Measurements from ENCODE around the gene LENG8.

LENG8 gene

DNA sequence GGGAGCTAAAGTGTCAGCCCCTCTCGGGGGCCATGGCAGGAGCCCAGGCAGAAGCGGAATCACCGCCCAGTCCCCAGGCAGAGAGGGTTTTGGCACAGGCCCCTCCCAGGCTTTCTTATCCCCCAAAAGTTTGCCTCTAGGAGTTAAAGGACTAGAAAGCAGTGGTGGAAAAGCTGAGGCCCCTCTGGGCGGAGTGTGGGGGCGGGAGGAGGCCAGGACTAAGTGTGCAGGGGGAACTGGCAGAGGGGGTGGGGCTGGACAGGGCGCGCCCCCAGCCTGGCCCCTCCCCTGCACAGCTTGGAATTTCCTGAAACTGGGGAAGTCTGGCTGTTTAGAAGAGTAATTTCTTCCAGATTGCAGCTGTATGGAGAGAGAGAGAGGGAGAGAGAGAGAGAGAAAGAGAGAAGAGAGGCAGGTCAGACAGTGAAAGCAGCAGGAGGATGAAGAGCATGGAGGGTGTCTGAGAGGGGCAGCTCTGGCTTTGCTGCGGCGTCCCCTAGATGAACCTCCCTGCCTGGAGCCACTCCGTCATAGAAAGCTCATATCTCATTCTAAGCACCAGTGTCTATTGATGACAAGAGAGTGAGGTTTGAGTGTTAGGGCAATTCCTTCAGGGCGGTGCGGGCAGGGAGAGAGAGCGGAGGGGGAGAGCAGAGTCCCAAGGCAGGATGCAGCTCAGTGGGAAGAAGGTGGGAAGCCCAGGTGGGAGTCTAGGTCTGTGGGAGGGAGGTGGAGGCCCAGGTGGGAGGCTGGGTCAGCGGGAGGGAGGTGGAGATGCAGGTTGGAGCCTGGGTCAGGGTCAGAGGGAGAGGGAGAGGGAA, 24.3 kb downstream of the LENG8 start, which contains the start of gene CDC42EP5:
Gene CDC42EP5, minus strand, starts transcription at position 226 of the 821 bp plus-strand sequence. CDS start 7,749 bp downstream, outside the sequence.
- Histone ChIP-seq H3K27ac (ENCODE audit: low read depth, low read length) (no peak within 1 kb of the TSS), H3K4me1 (ENCODE audit: control insufficient read depth, insufficient read depth, low read length) (peaks cover 11% of the 10 kb centered on the region; the same call in 1 of the 2 replicates), H3K36me3 (ENCODE audit: control insufficient read depth, insufficient read depth, low read length) (no peaks in the 10 kb centered on the region), H3K9me3 (ENCODE audit: control insufficient read depth, insufficient read depth, low read length) (no peaks in the 10 kb centered on the region), H3K9ac (ENCODE audit: low read depth, low read length) (no peak within 1 kb of the TSS), H3K27me3 (ENCODE audit: control insufficient read depth, insufficient read depth, low read length) (peaks cover 22% of the 10 kb centered on the region), H3K4me3 (ENCODE audit: low read depth, low read length) (no peak within 1 kb of the TSS)

GRCh38 chr19:54473892-54474372, 24.9 kb downstream of the LENG8 start:
- H3K9ac ChIP-seq (ENCODE audit: low read depth, low read length), result no peak overlapping the region
- no peak overlapping the region for H3K27ac ChIP-seq (ENCODE audit: low read depth, low read length)
- H3K27me3 ChIP-seq (ENCODE audit: control insufficient read depth, insufficient read depth, low read length), result peaks cover 22% of the 10 kb centered on the region
- no peaks in the 10 kb centered on the region for H3K36me3 ChIP-seq (ENCODE audit: control insufficient read depth, insufficient read depth, low read length)
- peaks cover 11% of the 10 kb centered on the region; the same call in 1 of the 2 replicates for H3K4me1 ChIP-seq (ENCODE audit: control insufficient read depth, insufficient read depth, low read length)
- H3K9me3 ChIP-seq (ENCODE audit: control insufficient read depth, insufficient read depth, low read length), result no peaks in the 10 kb centered on the region
- no peak overlapping the region for H3K4me3 ChIP-seq (ENCODE audit: low read depth, low read length)

GRCh38 chr19:54475706-54476105, 26.7 kb downstream of the LENG8 start:
- Histone ChIP-seq H3K4me3 (ENCODE audit: low read depth, low read length) (no peak overlapping the region), H3K9ac (ENCODE audit: low read depth, low read length) (no peak overlapping the region), H3K36me3 (ENCODE audit: control insufficient read depth, insufficient read depth, low read length) (no peaks in the 10 kb centered on the region), H3K4me1 (ENCODE audit: control insufficient read depth, insufficient read depth, low read length) (peaks cover 11% of the 10 kb centered on the region; the same call in 1 of the 2 replicates), H3K27ac (ENCODE audit: low read depth, low read length) (no peak overlapping the region), H3K9me3 (ENCODE audit: control insufficient read depth, insufficient read depth, low read length) (no peaks in the 10 kb centered on the region), H3K27me3 (ENCODE audit: control insufficient read depth, insufficient read depth, low read length) (peaks cover 9% of the 10 kb centered on the region)

GRCh38 chr19:54477650-54478049, 28.7 kb downstream of the LENG8 start:
- peaks cover 6% of the 10 kb centered on the region; the same call in 1 of the 2 replicates for H3K4me1 ChIP-seq (ENCODE audit: control insufficient read depth, insufficient read depth, low read length)
- 0 out of 2 replicates have a peak, but pooled peaks cover under 1% of the 10 kb centered on the region for H3K9me3 ChIP-seq (ENCODE audit: control insufficient read depth, insufficient read depth, low read length)
- no peak overlapping the region for H3K27ac ChIP-seq (ENCODE audit: low read depth, low read length)
- no peak overlapping the region for H3K4me3 ChIP-seq (ENCODE audit: low read depth, low read length)
- H3K9ac ChIP-seq (ENCODE audit: low read depth, low read length), result no peak overlapping the region
- no peaks in the 10 kb centered on the region for H3K36me3 ChIP-seq (ENCODE audit: control insufficient read depth, insufficient read depth, low read length)
- no peaks in the 10 kb centered on the region for H3K27me3 ChIP-seq (ENCODE audit: control insufficient read depth, insufficient read depth, low read length)

DNA sequence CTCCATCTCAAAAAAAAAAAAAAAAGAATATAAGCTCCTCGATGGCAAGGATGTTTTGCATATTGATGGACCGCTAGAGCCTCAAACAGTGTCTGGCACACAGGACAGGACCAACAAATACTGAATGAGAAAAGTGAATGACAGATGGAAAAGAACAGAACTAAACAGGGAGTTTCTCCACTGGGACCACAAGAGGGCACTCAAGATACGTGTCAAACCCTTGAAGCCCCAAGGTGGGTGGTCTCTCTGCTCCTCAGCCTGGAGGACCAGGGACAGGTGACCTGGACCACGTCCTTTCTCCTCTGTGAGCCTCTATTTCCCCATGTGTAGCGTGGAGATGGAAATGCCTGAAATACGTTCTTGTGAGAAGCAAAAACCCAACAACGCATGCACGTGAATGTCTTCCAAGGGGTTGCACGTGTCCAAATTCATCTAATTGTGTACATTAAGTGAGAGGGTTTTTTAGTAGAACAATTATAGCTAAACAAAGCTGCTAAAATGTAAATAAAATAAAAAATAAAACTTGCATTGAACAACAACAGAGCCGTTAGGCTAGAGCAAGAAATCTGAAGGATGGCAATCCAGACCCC, 29.8 kb downstream of the LENG8 start:
- Histone ChIP-seq H3K4me3 (ENCODE audit: low read depth, low read length) (no peak overlapping the region), H3K9me3 (ENCODE audit: control insufficient read depth, insufficient read depth, low read length) (peaks cover 4% of the 10 kb centered on the region; the same call in 1 of the 2 replicates), H3K4me1 (ENCODE audit: control insufficient read depth, insufficient read depth, low read length) (no peaks in the 10 kb centered on the region), H3K9ac (ENCODE audit: low read depth, low read length) (no peak overlapping the region), H3K27ac (ENCODE audit: low read depth, low read length) (no peak overlapping the region), H3K27me3 (ENCODE audit: control insufficient read depth, insufficient read depth, low read length) (no peaks in the 10 kb centered on the region), H3K36me3 (ENCODE audit: control insufficient read depth, insufficient read depth, low read length) (no peaks in the 10 kb centered on the region)

DNA sequence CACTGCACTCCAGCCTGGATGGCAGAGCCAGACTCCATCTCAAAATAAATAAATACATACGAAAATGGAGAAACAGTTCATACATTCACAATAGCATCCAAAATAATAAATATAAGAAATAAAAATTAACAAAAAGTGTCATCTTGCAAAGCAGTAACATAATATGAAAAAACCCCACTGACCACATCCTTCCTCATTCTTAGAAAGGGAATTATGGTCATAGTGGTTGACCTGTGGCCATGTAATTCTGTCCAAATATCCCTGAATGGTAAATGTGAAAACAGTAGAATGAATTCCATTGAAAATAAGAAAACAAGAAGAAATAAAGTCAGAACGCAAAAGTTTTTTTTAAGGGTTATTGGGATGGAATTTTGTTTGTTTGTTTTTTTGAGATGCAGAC, 31.1 kb downstream of the LENG8 start:
- Histone ChIP-seq H3K4me1 (ENCODE audit: control insufficient read depth, insufficient read depth, low read length) (no peaks in the 10 kb centered on the region), H3K27ac (ENCODE audit: low read depth, low read length) (no peak overlapping the region), H3K9me3 (ENCODE audit: control insufficient read depth, insufficient read depth, low read length) (peaks cover 12% of the 10 kb centered on the region), H3K4me3 (ENCODE audit: low read depth, low read length) (no peak overlapping the region), H3K36me3 (ENCODE audit: control insufficient read depth, insufficient read depth, low read length) (no peaks in the 10 kb centered on the region), H3K27me3 (ENCODE audit: control insufficient read depth, insufficient read depth, low read length) (no peaks in the 10 kb centered on the region), H3K9ac (ENCODE audit: low read depth, low read length) (no peak overlapping the region)

- Histone ChIP-seq H3K36me3 (ENCODE audit: control insufficient read depth, insufficient read depth, low read length) (no peaks in the 10 kb centered on the region), H3K9me3 (ENCODE audit: control insufficient read depth, insufficient read depth, low read length) (peaks cover 14% of the 10 kb centered on the region), H3K27me3 (ENCODE audit: control insufficient read depth, insufficient read depth, low read length) (no peaks in the 10 kb centered on the region), H3K4me1 (ENCODE audit: control insufficient read depth, insufficient read depth, low read length) (no peaks in the 10 kb centered on the region), H3K27ac (ENCODE audit: low read depth, low read length) (no peak overlapping the region), H3K9ac (ENCODE audit: low read depth, low read length) (no peak overlapping the region), H3K4me3 (ENCODE audit: low read depth, low read length) (no peak overlapping the region)
Measured at GRCh38 chr19:54481326-54481930, 32.4 kb downstream of the LENG8 start.

DNA sequence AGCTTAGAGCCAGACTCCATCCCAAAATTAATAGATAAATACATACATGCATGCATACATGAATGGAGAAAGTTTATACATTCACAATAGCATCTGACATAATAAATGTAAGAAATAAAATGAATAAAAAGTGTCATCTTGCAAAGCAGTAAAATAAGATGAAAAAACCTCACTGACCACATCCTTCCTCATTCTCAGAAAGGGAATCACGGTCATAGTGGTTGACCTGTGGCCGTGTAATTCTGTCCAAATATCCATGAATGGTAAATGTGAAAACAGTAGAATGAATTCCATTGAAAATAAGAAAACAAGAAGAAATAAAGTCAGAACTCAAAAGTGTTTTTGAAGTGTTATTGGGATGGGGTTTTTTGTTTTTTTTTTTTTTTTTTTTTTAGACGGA, 33.9 kb downstream of the LENG8 start:
- no peak overlapping the region for H3K9ac ChIP-seq (ENCODE audit: low read depth, low read length)
- H3K27ac ChIP-seq (ENCODE audit: low read depth, low read length), result no peak overlapping the region
- peaks cover 18% of the 10 kb centered on the region for H3K9me3 ChIP-seq (ENCODE audit: control insufficient read depth, insufficient read depth, low read length)
- H3K4me1 ChIP-seq (ENCODE audit: control insufficient read depth, insufficient read depth, low read length), result no peaks in the 10 kb centered on the region
- H3K4me3 ChIP-seq (ENCODE audit: low read depth, low read length), result no peak overlapping the region
- no peaks in the 10 kb centered on the region for H3K36me3 ChIP-seq (ENCODE audit: control insufficient read depth, insufficient read depth, low read length)
- H3K27me3 ChIP-seq (ENCODE audit: control insufficient read depth, insufficient read depth, low read length), result no peaks in the 10 kb centered on the region

DNA sequence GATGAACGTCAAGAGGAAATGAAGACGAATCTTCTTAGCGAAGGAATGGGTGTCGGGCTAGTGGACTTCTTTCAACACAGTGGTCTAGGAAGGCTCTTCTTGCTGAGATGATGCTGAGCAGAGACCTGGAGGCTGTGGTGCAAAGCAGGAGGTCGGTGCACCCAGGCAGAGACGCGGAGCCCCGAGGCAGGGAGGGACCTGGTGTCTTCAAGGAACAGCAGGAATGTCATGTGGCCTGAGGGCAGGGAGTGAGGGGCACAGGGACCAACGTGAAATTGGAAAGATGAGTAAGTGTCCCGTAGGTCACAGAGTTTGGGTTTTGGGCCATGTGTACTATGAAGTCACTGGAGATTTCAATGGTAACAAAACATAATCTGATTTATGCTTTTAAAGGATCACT, 35.5 kb downstream of the LENG8 start:
- Histone ChIP-seq H3K9me3 (ENCODE audit: control insufficient read depth, insufficient read depth, low read length) (peaks cover 22% of the 10 kb centered on the region), H3K4me1 (ENCODE audit: control insufficient read depth, insufficient read depth, low read length) (no peaks in the 10 kb centered on the region), H3K27ac (ENCODE audit: low read depth, low read length) (no peak overlapping the region), H3K27me3 (ENCODE audit: control insufficient read depth, insufficient read depth, low read length) (no peaks in the 10 kb centered on the region), H3K36me3 (ENCODE audit: control insufficient read depth, insufficient read depth, low read length) (no peaks in the 10 kb centered on the region), H3K4me3 (ENCODE audit: low read depth, low read length) (no peak overlapping the region), H3K9ac (ENCODE audit: low read depth, low read length) (no peak overlapping the region)

GRCh38 chr19:54485851-54486250, 36.9 kb downstream of the LENG8 start:
- Histone ChIP-seq H3K4me1 (ENCODE audit: control insufficient read depth, insufficient read depth, low read length) (no peaks in the 10 kb centered on the region), H3K36me3 (ENCODE audit: control insufficient read depth, insufficient read depth, low read length) (no peaks in the 10 kb centered on the region)

GRCh38 chr19:54489341-54489740, 40.3 kb downstream of the LENG8 start:
- Histone ChIP-seq H3K4me3 (ENCODE audit: low read depth, low read length) (no peak overlapping the region; the same call in 1 of the 2 replicates), H3K4me1 (ENCODE audit: control insufficient read depth, insufficient read depth, low read length) (no peaks in the 10 kb centered on the region), H3K9ac (ENCODE audit: low read depth, low read length) (no peak overlapping the region), H3K27ac (ENCODE audit: low read depth, low read length) (no peak overlapping the region), H3K9me3 (ENCODE audit: control insufficient read depth, insufficient read depth, low read length) (peaks cover 46% of the 10 kb centered on the region), H3K27me3 (ENCODE audit: control insufficient read depth, insufficient read depth, low read length) (no peaks in the 10 kb centered on the region), H3K36me3 (ENCODE audit: control insufficient read depth, insufficient read depth, low read length) (no peaks in the 10 kb centered on the region)

More at GRCh38 chr19:54485851-54486250, 36.9 kb downstream of the LENG8 start:
- Histone ChIP-seq H3K27me3 (ENCODE audit: control insufficient read depth, insufficient read depth, low read length) (no peaks in the 10 kb centered on the region), H3K27ac (ENCODE audit: low read depth, low read length) (no peak overlapping the region), H3K9me3 (ENCODE audit: control insufficient read depth, insufficient read depth, low read length) (peaks cover 30% of the 10 kb centered on the region), H3K4me3 (ENCODE audit: low read depth, low read length) (no peak overlapping the region), H3K9ac (ENCODE audit: low read depth, low read length) (no peak overlapping the region)
